ENCODE measurements around the gene DDX25. TPM values are rescaled to one million over a fixed set of nuclear protein-coding genes. Genes with fewer than 3 reads are reported as not detected.

Gene DDX25
- total RNA-seq, 1 donor from 2014 or later = 2.3 TPM

GRCh38 chr11:125954123-125954944, 50.0 kb downstream of the DDX25 start:
- no peak overlapping the region for H3K27ac Mint-ChIP-seq (ENCODE audit: unreplicated experiment)
- H3K36me3 Mint-ChIP-seq (ENCODE audit: low read depth) = no peaks in the 10 kb centered on the region
- peaks cover 3% of the 10 kb centered on the region for H3K27me3 Mint-ChIP-seq (ENCODE audit: low read depth)
- TF ChIP-seq CTCF (conservative IDR thresholded peaks at IDR 0.05) = no peak
- no peak for DNase-seq (ENCODE audit: low read depth, low spot score)
- no peak overlapping the region for H3K4me3 Mint-ChIP-seq
- H3K9me3 Mint-ChIP-seq = no peaks in the 10 kb centered on the region
- H3K4me1 Mint-ChIP-seq = peaks cover 7% of the 10 kb centered on the region

GRCh38 chr11:125954945-125955640, 50.8 kb downstream of the DDX25 start:
- Mint-ChIP-seq H3K36me3 (ENCODE audit: low read depth) (peaks cover 4% of the 10 kb centered on the region), H3K27ac (ENCODE audit: unreplicated experiment) (no peak overlapping the region), H3K27me3 (ENCODE audit: low read depth) (peaks cover 3% of the 10 kb centered on the region), H3K4me3 (no peak overlapping the region), H3K4me1 (peaks cover 7% of the 10 kb centered on the region), H3K9me3 (no peaks in the 10 kb centered on the region)
- TF ChIP-seq CTCF (conservative IDR thresholded peaks at IDR 0.05) = no peak
- no peak for DNase-seq (ENCODE audit: low read depth, low spot score)

GRCh38 chr11:125955856-125956255, 51.5 kb downstream of the DDX25 start:
- DNase-seq (ENCODE audit: low read depth, low spot score) = no peak
- Mint-ChIP-seq H3K9me3 (no peaks in the 10 kb centered on the region), H3K4me3 (no peak overlapping the region), H3K27ac (ENCODE audit: unreplicated experiment) (no peak overlapping the region), H3K4me1 (peaks cover 7% of the 10 kb centered on the region), H3K27me3 (ENCODE audit: low read depth) (peaks cover 3% of the 10 kb centered on the region), H3K36me3 (ENCODE audit: low read depth) (peaks cover 4% of the 10 kb centered on the region)
- no peak for TF ChIP-seq CTCF (conservative IDR thresholded peaks at IDR 0.05)

- no peak overlapping the region for H3K4me3 Mint-ChIP-seq
- H3K27me3 Mint-ChIP-seq (ENCODE audit: low read depth) = no peaks in the 10 kb centered on the region
- H3K9me3 Mint-ChIP-seq = no peaks in the 10 kb centered on the region
- H3K27ac Mint-ChIP-seq (ENCODE audit: unreplicated experiment) = no peak overlapping the region
- DNase-seq (ENCODE audit: low read depth, low spot score) = no peak
- H3K36me3 Mint-ChIP-seq (ENCODE audit: low read depth) = peaks cover 5% of the 10 kb centered on the region
- no peak for TF ChIP-seq CTCF (conservative IDR thresholded peaks at IDR 0.05)
- peaks cover 7% of the 10 kb centered on the region for H3K4me1 Mint-ChIP-seq
Observed at GRCh38 chr11:125956391-125957134, 52.3 kb downstream of the DDX25 start.

GRCh38 chr11:125957618-125958332, 53.5 kb downstream of the DDX25 start:
- H3K27me3 Mint-ChIP-seq (ENCODE audit: low read depth) = no peaks in the 10 kb centered on the region
- TF ChIP-seq CTCF (conservative IDR thresholded peaks at IDR 0.05) = no peak
- peaks cover 4% of the 10 kb centered on the region for H3K9me3 Mint-ChIP-seq
- DNase-seq (ENCODE audit: low read depth, low spot score) = no peak
- no peak overlapping the region for H3K27ac Mint-ChIP-seq (ENCODE audit: unreplicated experiment)
- peaks cover 7% of the 10 kb centered on the region for H3K4me1 Mint-ChIP-seq
- H3K4me3 Mint-ChIP-seq = no peak overlapping the region
- peaks cover 15% of the 10 kb centered on the region for H3K36me3 Mint-ChIP-seq (ENCODE audit: low read depth)

Data from neural crest cell (in vitro differentiated cells).